ENCODE measurements around the gene NOC2L. TPM values are rescaled to one million over a fixed set of nuclear protein-coding genes. Genes with fewer than 3 reads are reported as not detected.

NOC2L gene
- total and polyA plus RNA-seq, 2 donors (not counting 3 experiments of a cell fraction or from before 2014, with no cell fraction given) = 55.3 to 87.9 TPM

DNA sequence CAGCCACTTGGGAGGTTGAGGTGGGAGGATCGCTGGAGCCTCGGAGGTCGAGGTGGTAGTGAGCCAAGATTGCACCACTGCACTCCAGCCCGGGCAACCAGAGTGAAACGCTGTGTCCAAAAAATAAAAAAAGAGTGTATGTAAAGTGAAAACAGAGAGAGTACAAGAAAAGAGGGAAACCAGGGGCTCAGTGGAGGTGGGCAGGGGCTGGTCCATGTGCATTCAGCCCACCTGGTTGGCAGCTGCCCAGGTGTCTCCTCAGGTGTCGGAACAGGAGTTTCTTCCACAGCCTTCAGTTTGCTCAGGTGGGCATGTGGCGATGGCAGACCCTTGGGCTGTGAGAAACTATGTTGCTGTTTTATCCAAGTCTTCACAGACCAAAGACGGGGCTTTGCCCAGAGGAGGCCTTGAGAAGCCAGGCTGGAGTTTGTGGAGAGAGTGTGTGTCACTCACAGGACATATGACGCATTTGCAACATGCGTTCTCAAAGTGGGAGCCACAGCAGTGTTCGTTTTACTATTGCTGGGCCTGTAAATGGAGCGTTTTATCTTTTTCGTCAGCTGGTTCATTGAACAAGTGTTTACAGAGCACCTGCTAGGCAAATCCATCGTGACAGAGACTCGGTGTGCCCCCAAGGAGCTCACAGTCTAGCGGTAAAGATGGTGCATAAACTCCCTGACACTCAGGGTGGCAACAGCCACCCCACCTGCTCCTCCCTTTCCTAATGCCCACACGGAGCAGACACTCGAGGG lies 57.8 kb downstream of the NOC2L start:
- no peak overlapping the region for H3K4me2 ChIP-seq (ENCODE audit: insufficient read depth, low read length)
- FAIRE-seq (no peak), DNase-seq (ENCODE audit: low read depth, low spot score) (no peak)
- no peaks in the 10 kb centered on the region for H3K4me1 ChIP-seq (ENCODE audit: control insufficient read depth, extremely low read depth, insufficient read depth, low read length)
- CTCF ChIA-PET = no interaction called here
- no TSS peak for BruUV-seq (replicated peaks)
- no peak overlapping the region for H2AFZ ChIP-seq (ENCODE audit: low read depth, low read length)
- H3K9ac ChIP-seq (replicated peaks; ENCODE audit: extremely low read depth, insufficient read depth, low read length) = no peak overlapping the region
- no peaks in the 10 kb centered on the region for H3K36me3 ChIP-seq (ENCODE audit: control insufficient read depth in 2 of 2, extremely low read depth in 1 of 2, insufficient read depth in 2 of 2, low read length in 2 of 2)
- no peaks in the 10 kb centered on the region for H3K9me1 ChIP-seq (replicated peaks; ENCODE audit: control insufficient read depth, extremely low read depth, insufficient read depth, low read length)
- TF ChIP-seq MYC (IDR thresholded peaks at IDR 0.05; ENCODE audit: low read depth, low read length) (no peak), FOS (IDR thresholded peaks at IDR 0.05; ENCODE audit: borderline replicate concordance, insufficient read depth, low read length) (no peak), EZH2 (IDR thresholded peaks at IDR 0.05; ENCODE audit: borderline replicate concordance, low read depth, low read length, severe bottlenecking) (no peak), POLR2A (IDR thresholded peaks at IDR 0.05; ENCODE audit: low read depth, low read length) (no peak), POLR2AphosphoS5 (IDR thresholded peaks at IDR 0.05; ENCODE audit: insufficient read depth, low read depth, low read length) (no peak), GATA2 (IDR thresholded peaks at IDR 0.05; ENCODE audit: insufficient read depth, insufficient read length, low read depth, low read length) (no peak), JUN (IDR thresholded peaks at IDR 0.05; ENCODE audit: borderline replicate concordance, insufficient read depth, insufficient read length, low read depth) (no peak)
- TF ChIP-seq, protein P1, sequence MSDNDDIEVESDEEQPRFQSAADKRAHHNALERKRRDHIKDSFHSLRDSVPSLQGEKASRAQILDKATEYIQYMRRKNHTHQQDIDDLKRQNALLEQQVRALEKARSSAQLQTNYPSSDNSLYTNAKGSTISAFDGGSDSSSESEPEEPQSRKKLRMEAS (IDR thresholded peaks at IDR 0.05; ENCODE audit: insufficient read depth, insufficient read length) = no peak
- TF ChIP-seq, protein P2, sequence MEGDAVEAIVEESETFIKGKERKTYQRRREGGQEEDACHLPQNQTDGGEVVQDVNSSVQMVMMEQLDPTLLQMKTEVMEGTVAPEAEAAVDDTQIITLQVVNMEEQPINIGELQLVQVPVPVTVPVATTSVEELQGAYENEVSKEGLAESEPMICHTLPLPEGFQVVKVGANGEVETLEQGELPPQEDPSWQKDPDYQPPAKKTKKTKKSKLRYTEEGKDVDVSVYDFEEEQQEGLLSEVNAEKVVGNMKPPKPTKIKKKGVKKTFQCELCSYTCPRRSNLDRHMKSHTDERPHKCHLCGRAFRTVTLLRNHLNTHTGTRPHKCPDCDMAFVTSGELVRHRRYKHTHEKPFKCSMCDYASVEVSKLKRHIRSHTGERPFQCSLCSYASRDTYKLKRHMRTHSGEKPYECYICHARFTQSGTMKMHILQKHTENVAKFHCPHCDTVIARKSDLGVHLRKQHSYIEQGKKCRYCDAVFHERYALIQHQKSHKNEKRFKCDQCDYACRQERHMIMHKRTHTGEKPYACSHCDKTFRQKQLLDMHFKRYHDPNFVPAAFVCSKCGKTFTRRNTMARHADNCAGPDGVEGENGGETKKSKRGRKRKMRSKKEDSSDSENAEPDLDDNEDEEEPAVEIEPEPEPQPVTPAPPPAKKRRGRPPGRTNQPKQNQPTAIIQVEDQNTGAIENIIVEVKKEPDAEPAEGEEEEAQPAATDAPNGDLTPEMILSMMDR (IDR thresholded peaks at IDR 0.05; ENCODE audit: extremely low read depth in 1 of 2, insufficient read depth in 1 of 2, low read depth in 1 of 2, low read length in 2 of 2) = no peak
- H3K4me3 ChIP-seq (replicated peaks in 1 of 3; ENCODE audit: insufficient read depth in 1 of 3, low read depth in 1 of 3, low read length in 3 of 3) = no peak overlapping the region
- no peaks in the 10 kb centered on the region for H3K79me2 ChIP-seq (ENCODE audit: control insufficient read depth, insufficient read depth, low read length)
- intact Hi-C loops (cut with micrococcal nuclease) = no loop called here
- no peaks in the 10 kb centered on the region for H3K9me3 ChIP-seq (replicated peaks; ENCODE audit: control insufficient read depth, insufficient read depth, low read length)
- peaks cover 2 to 4% of the 10 kb centered on the region in 2 experiments for H3K27me3 ChIP-seq (ENCODE audit: control insufficient read depth in 2 of 2, insufficient read depth in 2 of 2, low read length in 2 of 2)
- POLR2A ChIA-PET = no interaction called here
- H3K27ac ChIP-seq (ENCODE audit: insufficient read depth, low read depth, low read length) = no peak overlapping the region
- no peaks in the 10 kb centered on the region for H4K20me1 ChIP-seq (replicated peaks; ENCODE audit: control insufficient read depth, extremely low read depth, insufficient read depth, low read length)
- dilution Hi-C loops (cut with MboI; ENCODE audit: extremely low pct_ligation_motif_present, low sequenced_read_pairs) = no loop called here

Data from endothelial cell of umbilical vein (primary cell).